ENCODE measurements around the gene MAGEB5. TPM values are rescaled to one million over a fixed set of nuclear protein-coding genes. Genes with fewer than 3 reads are reported as not detected.
A peak's percentile ranks its signal among the peaks of the same experiment; 100 is the strongest.
"Not testable (repeated sequence)": the region's sequence is repeated elsewhere in the genome, so short reads cannot be mapped to it uniquely, and the experiment has no call there.

MAGEB5 gene, protein sequence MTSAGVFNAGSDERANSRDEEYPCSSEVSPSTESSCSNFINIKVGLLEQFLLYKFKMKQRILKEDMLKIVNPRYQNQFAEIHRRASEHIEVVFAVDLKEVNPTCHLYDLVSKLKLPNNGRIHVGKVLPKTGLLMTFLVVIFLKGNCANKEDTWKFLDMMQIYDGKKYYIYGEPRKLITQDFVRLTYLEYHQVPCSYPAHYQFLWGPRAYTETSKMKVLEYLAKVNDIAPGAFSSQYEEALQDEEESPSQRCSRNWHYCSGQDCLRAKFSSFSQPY
- not detected in 2 replicates for total RNA-seq (2014; rRNA removed; shearing (Covaris generic); ENCODE audit: low replicate concordance)

GRCh38 chrX:26215869-26216268 lies at the start of gene MAGEB5:
Gene MAGEB5, plus strand, starts transcription at chrX:26216169. Its CDS starts 1,133 bp downstream, at chrX:26217302.
- DNase-seq (ENCODE audit: low read depth), result no peak
- in situ Hi-C loops (cut with HindIII; ENCODE audit: low pct_unique_long_range_greater_than_20kb, low sequenced_read_pairs), result no loop called here

DNA sequence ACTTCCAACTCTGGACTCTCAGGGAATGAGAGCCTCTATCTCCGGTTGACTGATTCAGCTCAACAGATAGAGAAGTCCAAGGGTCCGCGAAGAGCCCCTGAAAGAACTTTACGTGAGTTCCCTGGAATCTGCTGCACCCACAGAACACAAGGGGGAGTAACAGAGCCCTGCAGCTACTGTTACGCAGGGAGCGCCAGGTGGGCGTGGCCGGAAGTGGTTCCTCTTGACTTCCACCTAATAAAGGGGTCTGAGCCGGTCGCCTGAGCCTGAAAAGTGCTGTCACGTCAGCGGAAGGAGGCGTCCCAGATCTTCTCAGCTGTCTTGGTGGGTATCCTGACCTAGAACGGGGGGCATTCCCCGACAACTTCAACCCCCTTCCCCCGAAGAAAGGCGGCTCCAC lies 23.8 kb upstream of the MAGEB5 start, which contains the start of gene MAGEB6:
Gene MAGEB6 (plus strand): TSS at position 237 of the 400 bp plus-strand sequence. CDS start 1,407 bp downstream, outside the sequence.
- in situ Hi-C loops (cut with HindIII; ENCODE audit: low pct_unique_long_range_greater_than_20kb, low sequenced_read_pairs), result no loop called here
- DNase-seq (ENCODE audit: low read depth), result no peak

GRCh38 chrX:26203561-26203960 lies 12.4 kb upstream of the MAGEB5 start:
- in situ Hi-C loops (cut with HindIII; ENCODE audit: low pct_unique_long_range_greater_than_20kb, low sequenced_read_pairs), result no loop called here
- no peak for DNase-seq (ENCODE audit: low read depth)

- in situ Hi-C loops (cut with HindIII; ENCODE audit: low pct_unique_long_range_greater_than_20kb, low sequenced_read_pairs), result not testable (repeated sequence)
These were observed 11.3 kb upstream of the MAGEB5 start for GRCh38 chrX:26204717-26205116.

GRCh38 chrX:26208012-26208411 lies 8.0 kb upstream of the MAGEB5 start:
- no peak for DNase-seq (ENCODE audit: low read depth)
- in situ Hi-C loops (cut with HindIII; ENCODE audit: low pct_unique_long_range_greater_than_20kb, low sequenced_read_pairs), result no loop called here

More at GRCh38 chrX:26204717-26205116, 11.3 kb upstream of the MAGEB5 start:
- not testable (repeated sequence) for DNase-seq (ENCODE audit: low read depth)

DNA sequence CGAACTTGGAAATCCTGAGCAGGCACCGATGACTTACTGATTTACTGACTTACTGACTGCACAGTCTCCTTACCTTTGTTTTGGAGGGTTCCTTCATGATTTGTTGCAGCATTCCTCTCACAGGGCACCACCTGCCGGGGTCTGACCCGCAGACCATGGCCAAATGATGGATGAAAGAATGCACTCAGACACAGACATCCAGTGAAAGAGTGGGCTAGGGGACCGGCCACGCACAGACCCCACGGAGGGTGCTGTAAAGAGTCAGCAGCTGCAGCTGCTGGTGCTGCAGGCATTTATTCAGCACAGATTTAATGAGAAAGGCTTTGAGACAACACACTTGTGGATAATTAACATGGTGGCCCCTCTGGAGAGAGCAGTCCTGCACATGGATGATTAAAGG lies 3.4 kb downstream of the MAGEB5 start:
- in situ Hi-C loops (cut with HindIII; ENCODE audit: low pct_unique_long_range_greater_than_20kb, low sequenced_read_pairs), result no loop called here
- DNase-seq (ENCODE audit: low read depth), result no peak

DNA sequence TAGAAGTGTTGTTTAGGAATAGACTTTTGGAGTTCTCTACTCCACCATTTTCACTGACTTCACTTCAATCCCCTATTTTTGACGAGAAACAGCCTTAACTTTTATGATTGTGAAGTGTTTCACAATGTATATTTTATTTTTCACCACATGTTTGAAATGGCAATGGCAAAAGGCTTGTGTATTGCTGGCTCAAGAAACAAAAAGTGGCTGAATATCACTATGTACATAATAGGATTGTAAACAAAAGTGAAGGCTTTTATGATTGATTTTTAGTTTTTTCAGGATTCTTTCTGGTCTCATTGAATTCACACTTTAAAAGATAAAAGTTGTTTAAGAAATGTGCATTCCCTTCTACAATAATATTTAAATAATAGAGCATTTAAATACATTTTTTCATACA lies 18.2 kb downstream of the MAGEB5 start:
- DNase-seq (ENCODE audit: low read depth), result no peak
- in situ Hi-C loops (cut with HindIII; ENCODE audit: low pct_unique_long_range_greater_than_20kb, low sequenced_read_pairs), result no loop called here

DNA sequence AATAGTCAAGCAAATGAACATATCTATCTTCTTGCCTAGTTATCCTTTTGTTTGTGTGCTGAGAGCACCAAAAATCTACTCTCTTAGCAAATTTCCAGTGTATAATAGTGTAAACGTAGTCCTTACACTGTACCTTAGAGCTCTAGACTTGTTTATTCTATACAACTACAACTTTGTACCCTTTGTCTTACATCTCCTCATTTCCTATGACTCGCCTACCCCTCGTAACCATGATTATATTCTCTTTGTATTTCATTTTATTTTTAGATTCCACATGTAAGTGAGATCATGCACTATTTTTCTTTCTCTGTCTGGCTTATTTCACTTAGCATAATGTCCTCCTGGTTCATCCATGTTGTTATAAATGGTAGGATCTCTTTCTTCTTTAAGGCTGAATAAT lies 37.6 kb downstream of the MAGEB5 start:
- DNase-seq (ENCODE audit: low read depth), result no peak
- in situ Hi-C loops (cut with HindIII; ENCODE audit: low pct_unique_long_range_greater_than_20kb, low sequenced_read_pairs), result no loop called here

GRCh38 chrX:26254436-26254835 lies 38.5 kb downstream of the MAGEB5 start:
- in situ Hi-C loops (cut with HindIII; ENCODE audit: low pct_unique_long_range_greater_than_20kb, low sequenced_read_pairs), result no loop called here
- DNase-seq (ENCODE audit: low read depth), result peak; percentile 85

DNA sequence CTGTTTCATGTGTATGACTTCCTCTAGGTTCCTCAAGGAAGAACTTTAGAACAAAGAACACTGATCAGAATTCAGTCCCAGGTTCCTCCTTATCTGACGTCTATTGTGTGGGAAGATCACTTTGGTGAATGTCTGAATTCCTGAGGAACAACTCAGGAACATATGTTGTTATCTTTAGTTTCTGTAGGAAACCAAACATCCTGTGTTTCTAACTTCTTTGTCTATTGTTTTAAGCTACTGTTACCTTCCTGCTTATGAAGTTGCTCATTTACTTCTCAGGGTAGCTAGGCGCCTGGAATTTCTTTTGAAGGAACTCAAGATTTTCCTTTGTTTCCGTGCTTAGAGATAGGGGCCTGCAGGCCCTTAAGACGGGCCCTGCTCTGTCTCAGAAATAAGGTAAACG lies 46.2 kb downstream of the MAGEB5 start:
- in situ Hi-C loops (cut with HindIII; ENCODE audit: low pct_unique_long_range_greater_than_20kb, low sequenced_read_pairs), result no loop called here
- DNase-seq (ENCODE audit: low read depth), result peak; percentile 70

Other genes starting within 250 kb of the MAGEB5 start
- not detected in 2 replicates for gene MAGEB18, start 77.8 kb upstream of the MAGEB5 start, total RNA-seq (2014; rRNA removed; shearing (Covaris generic); ENCODE audit: low replicate concordance)
- gene MAGEB6B, start 55.6 kb upstream of the MAGEB5 start, total RNA-seq (2014; rRNA removed; shearing (Covaris generic); ENCODE audit: low replicate concordance), result not detected in 2 replicates
- not detected in 2 replicates for gene MAGEB6, start 23.7 kb upstream of the MAGEB5 start, total RNA-seq (2014; rRNA removed; shearing (Covaris generic); ENCODE audit: low replicate concordance)

Data from Caki2 (cell line).